CD4-positive, alpha-beta T cell treated with Interleukin-17A for 4 hours (primary cell): ENCODE results near the gene SIRT3.
A peak's percentile ranks its signal among the peaks of the same experiment; 100 is the strongest.

Experiments used
- DNase-seq: peaks from one replicate; pipeline ENCODE4 v3.0.0-alpha.2; 2020; ENCODE audit warnings: mixed read lengths

The SIRT3 gene

DNA sequence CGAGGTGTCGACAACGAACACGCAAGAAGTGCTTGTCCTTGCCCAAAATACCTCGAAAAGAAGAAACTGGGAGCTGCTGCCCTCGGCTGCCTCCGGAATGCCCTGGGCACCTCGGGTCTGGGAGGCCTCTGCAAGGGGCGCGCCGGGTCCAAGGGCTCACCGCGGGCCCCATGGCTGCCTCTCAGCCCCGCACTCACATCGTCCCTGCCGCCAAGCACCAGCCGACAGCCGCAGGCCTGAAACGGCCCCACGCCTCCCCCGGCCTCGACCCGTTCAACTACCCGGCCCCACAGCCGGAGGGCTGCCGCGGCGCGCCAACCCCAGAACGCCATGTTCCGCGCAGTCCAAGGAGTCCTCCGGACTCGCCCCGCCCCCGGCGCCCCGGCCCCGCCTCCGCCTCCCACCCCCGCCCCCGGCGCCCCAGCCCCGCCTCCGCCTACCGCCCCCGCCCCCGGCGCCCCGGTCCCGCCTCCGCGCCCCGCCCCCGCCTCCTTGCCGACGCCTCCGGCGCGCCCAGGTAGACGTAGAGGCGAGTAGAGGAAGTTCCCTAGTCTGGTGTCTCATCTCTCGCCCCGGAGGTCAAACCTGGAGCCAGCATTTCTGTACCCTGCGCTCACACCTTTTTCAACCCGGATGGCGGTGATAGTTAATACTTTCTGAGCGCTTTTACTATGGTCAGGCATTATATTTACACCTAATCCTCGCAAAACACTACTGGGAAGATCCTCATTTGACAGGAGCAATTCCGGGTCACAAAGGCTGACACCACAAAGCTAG is at the start of gene SIRT3:
Gene SIRT3 (minus strand): TSS at position 346 of the 777 bp plus-strand sequence. CDS start 14 bp downstream, at position 332.
- DNase-seq, result peak; percentile 88

DNA sequence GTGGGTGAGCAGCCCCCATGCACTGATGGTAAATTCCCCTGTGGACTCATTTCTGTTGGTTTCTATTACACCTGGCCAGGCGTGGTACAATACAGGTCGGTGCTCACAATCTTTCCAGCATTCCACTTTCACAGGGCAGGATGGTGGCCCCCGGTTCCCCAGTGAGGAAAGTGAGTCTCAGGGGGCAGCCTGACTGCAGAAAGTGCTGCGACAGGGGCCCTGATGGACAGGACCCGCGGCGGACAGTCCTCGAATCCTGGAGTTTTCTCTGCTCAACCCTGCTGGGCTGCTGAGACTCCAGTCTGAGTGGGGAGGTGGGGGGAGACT is 49.7 kb upstream of the SIRT3 start:
- no peak for DNase-seq

DNA sequence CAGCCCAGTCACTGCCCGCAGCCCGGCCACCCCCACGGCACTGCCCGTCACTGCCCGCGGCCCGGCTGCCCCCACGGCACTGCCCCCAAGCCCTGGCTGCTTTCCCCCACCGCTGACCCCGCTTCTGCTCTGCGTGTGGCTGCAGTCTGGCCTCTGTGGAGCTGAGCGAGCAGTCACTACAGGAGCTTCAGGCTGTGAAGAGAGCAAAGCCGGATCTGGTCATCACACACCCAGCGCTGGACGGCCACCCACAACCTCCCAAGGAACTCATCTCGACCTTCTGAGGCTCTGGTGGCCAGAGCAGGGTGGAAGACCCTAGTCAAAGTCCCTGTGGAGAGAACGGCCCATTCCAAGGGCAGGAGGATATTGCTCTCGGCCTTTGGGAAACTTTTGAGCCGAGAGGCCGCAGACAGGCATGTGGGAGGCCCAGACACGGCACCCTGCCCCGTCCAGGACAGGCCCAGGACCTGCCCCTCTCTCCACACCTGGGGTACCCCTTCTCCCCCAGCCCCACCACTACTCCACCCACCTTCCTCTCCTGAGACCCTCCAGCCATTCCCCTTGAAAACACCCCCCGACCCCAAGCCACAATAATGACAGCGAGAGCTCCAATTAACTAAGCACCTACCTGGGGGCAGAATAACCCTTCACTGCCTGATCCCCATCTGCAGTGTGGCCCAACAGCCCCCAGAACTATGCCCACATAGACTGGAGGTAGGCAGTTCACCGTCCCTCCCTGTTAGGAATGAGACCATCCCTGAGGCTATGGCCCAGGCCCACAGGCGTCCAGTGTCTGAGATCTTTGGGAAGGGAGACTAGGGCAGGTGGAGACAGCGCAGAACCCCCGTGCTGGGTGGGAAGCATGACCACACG is 49.1 kb upstream of the SIRT3 start:
- no peak for DNase-seq

DNA sequence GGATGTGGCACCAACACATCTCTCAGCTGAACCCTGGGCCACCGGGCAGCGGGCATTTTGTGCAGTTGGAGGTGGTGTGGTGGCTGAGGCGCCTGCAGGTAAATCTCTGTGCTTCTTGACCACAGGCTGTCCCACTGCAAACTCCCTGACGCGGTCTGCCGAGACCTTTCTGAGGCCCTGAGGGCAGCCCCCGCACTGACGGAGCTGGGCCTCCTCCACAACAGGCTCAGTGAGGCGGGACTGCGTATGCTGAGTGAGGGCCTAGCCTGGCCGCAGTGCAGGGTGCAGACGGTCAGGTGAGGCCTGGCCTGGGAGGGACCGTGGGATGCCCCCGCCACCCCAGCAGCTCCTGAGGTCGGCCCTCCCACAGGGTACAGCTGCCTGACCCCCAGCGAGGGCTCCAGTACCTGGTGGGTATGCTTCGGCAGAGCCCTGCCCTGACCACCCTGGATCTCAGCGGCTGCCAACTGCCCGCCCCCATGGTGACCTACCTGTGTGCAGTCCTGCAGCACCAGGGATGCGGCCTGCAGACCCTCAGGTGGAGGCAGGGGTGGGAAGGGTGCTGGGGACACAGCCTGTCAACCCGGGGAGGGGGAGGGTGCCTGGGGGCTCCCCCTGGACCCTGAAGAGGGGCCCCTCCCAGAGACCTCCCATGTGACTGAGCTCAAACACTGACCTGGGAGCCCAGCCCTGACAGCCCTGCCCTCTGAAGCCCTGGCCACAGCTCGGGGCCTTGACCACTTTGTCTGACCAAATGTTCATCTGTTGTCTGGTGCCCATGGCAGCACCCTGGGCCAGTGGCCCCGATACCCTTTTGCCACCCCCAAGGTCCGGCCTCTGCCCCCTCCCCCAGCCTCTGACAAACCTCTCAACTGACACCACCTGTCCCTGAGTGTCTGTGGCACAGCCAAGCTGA is 48.2 kb upstream of the SIRT3 start:
- no peak for DNase-seq

DNA sequence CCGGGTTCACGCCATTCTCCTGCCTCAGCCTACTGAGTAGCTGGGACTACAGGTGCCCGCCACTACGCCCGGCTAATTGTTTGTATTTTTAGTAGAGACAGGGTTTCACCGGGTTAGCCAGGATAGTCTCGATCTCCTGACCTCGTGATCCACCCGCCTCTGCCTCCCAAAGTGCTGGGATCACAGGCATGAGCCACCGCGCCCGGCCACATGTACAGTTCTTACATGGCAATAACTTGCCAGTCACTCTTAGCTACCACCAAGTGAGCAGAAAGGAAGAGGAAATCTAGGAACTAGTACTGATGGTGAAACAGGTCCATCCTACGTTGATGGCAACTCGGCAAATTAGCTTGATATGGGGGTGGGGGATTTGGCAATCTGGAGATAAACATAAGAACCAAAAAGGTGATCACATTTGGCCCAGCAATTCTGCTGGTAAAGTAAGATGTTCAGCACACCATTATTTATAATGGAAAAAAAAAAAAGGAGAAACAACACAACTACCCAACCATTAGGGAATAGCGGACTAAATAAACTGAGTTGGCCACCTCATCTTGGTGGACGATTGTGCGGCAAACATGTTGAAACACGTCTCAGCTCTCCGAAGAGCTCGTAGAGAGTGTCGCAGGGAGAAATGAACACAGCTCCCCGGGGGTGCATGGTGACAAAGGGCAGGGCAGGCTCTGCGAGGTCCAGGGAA is 47.4 kb upstream of the SIRT3 start:
- no peak for DNase-seq

DNA sequence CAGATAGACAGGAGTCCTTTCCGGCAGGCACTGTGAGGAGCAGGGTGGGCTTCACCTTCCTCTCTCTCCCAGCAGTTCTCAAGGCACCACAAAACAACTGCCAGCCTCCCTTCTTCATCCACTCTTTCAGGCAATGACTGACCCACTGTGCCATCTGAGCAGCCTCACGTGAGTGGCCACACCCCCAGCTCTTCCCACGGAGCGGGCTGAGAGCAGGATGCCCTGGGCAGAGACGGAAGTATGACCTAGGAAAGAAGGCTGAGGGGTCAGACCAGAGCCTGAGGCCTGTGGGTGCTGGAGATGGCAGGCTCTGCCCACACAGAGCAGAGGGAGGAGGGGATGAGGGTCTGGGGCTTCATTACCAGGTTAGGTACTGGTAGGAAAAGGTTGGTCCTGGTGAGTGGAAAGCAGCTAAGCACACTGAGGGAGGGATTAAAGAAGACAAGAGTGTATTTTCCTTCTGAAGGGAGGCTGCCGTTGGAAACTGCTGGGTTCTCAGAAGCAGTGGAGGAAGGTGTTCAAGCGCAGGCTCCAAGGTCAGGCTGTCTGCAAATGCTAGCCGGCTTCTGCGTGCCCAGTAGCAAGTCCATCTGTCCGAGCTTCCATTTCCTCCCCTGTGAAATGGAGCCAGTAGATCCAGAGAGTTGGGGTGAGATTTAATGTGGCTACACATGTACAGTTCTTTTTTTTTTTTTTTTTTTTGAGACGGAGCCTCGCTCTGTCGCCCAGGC is 46.7 kb upstream of the SIRT3 start:
- no peak for DNase-seq

DNA sequence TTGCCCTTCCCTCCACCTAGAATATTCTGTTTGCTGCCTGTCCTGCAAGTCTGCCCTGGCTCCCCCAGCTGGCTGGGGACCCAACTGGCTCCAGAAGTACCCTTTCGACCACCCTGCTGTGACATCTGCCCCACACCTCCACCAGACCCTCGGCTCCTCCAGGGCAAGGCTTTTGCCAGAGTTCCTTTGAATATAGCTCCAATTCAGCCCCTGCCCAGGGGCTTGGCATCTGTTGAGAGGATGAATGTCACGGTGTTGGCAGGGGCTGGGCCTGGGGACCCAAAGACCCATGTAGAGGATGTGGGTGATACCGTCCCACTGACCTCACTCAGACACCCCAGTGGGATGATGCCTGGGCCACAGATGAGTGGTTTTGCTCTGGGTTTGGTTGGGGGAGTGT is 46.0 kb upstream of the SIRT3 start:
- no peak for DNase-seq

DNA sequence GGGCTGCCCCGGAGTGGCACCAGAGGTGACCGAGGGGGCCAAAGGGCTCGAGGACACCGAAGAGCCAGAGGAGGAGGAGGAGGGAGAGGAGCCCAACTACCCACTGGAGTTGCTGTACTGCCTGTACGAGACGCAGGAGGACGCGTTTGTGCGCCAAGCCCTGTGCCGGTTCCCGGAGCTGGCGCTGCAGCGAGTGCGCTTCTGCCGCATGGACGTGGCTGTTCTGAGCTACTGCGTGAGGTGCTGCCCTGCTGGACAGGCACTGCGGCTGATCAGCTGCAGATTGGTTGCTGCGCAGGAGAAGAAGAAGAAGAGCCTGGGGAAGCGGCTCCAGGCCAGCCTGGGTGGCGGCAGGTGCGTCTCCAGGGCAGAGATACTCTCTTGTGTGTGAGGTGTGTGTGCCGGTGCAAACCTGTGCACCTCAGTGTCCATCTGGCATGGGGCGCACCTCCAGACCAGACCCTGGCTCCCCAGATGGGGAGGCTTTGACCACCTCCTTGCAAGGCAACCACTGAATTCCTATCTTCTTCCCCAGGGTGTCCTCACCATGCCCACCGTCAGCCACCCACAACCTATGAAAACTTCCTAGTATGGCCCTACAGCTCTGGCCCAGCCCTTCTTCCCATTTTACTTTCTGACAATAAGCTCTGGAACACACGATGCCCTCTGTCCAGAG is 45.5 kb upstream of the SIRT3 start:
- DNase-seq, result no peak

DNA sequence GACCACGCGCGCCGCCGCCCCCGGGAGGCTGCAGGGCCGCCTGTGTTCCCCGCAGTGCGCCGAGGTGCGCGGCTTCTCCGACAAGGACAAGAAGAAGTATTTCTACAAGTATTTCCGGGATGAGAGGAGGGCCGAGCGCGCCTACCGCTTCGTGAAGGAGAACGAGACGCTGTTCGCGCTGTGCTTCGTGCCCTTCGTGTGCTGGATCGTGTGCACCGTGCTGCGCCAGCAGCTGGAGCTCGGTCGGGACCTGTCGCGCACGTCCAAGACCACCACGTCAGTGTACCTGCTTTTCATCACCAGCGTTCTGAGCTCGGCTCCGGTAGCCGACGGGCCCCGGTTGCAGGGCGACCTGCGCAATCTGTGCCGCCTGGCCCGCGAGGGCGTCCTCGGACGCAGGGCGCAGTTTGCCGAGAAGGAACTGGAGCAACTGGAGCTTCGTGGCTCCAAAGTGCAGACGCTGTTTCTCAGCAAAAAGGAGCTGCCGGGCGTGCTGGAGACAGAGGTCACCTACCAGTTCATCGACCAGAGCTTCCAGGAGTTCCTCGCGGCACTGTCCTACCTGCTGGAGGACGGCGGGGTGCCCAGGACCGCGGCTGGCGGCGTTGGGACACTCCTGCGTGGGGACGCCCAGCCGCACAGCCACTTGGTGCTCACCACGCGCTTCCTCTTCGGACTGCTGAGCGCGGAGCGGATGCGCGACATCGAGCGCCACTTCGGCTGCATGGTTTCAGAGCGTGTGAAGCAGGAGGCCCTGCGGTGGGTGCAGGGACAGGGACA is 44.8 kb upstream of the SIRT3 start:
- DNase-seq, result peak; percentile 60

DNA sequence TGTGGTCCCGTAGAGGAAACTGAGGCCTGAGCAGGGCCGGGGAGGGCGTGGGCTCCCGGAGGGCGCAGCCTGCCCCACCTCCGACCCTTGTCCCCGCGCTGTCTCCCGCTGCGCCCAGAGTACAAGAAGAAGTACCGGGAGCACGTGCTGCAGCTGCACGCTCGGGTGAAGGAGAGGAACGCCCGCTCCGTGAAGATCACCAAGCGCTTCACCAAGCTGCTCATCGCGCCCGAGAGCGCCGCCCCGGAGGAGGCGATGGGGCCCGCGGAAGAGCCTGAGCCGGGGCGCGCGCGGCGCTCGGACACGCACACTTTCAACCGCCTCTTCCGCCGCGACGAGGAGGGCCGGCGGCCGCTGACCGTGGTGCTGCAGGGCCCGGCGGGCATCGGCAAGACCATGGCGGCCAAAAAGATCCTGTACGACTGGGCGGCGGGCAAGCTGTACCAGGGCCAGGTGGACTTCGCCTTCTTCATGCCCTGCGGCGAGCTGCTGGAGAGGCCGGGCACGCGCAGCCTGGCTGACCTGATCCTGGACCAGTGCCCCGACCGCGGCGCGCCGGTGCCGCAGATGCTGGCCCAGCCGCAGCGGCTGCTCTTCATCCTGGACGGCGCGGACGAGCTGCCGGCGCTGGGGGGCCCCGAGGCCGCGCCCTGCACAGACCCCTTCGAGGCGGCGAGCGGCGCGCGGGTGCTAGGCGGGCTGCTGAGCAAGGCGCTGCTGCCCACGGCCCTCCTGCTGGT is 44.0 kb upstream of the SIRT3 start:
- DNase-seq, result peak; percentile 68

DNA sequence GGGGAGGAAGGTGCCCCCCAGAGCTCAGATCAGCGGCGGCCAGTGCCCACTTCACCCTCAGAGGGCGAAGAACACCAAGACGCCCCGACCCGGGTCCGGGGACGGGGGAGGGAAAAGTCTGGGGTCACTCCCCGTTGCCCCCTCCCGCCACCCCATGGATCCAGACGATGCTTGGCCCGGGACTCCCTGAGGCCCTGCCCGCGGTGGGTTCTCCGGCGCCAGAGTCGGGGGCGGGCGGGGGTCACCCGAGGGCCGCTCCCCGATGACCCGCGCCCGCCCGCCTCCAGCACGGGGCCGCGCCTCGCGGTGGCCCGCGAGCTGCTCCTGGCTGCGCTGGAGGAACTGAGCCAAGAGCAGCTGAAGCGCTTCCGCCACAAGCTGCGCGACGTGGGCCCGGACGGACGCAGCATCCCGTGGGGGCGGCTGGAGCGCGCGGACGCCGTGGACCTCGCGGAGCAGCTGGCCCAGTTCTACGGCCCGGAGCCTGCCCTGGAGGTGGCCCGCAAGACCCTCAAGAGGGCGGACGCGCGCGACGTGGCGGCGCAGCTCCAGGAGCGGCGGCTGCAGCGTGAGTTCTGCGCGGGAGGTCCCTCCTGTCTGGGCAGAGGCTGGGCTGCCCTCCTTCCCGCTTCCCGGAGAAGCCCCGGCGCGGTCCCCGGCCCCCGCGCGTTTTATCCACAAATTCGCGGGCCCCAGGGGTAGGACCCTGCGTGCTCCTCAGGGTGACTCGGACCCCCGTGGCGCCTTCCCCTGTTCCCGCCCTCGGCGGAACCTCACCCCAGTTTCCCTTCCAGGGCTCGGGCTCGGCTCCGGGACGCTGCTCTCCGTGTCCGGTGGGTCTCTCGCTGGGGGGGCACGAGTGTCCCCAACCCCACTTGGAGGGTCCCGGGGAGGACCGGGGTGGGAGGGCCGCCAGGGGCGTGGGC is 43.2 kb upstream of the SIRT3 start:
- peak; percentile 51 for DNase-seq

DNA sequence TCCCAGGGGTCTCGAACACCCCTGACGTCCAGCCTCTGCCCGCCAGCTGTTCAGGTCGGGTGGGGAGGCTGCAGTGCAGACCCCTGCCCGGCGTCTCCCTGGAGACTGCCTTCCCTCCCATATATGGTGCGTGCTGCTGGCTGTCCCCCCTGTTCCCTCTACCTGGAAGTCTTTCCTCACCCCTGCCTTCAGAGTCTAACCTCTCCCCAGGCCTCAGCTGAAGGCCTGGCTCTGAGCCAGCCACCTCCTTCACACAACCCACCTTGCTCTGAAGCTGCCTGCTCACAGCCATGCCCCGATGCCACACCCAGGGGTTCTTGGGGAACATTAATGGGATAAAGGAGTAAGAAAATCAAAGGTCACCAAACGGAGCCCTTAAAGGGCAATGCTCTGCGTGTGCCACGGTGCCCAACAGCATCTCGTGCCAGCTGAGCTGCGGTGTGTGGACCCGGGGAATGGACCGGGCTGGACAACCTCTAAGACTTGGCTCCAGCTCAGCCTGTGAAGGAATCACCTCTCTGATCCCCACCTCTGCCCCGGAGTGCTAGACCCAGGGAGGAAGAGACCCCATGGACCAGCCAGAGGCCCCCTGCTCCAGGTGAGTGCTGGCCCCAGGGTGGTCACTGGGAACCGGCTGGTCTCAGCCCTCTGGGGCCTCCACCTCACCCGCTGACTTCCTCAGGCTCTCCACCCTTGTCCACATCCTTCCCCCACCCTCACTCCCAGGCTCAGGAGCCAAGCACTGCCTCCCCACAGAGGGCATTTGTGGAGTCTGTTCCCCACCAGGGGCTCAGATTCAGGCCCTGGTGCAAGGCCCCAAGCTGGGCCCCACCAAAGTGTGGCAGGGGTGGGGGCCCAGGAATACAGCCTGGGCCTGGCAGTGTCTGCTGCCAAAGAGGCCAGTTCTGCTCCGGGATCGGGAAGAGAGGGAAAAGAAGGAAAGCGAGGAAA is 42.1 kb upstream of the SIRT3 start, which contains the start of gene NLRP6:
Gene NLRP6 (plus strand): TSS at position 407 of the 951 bp plus-strand sequence. CDS start 163 bp downstream, at position 570.
- DNase-seq, result no peak

DNA sequence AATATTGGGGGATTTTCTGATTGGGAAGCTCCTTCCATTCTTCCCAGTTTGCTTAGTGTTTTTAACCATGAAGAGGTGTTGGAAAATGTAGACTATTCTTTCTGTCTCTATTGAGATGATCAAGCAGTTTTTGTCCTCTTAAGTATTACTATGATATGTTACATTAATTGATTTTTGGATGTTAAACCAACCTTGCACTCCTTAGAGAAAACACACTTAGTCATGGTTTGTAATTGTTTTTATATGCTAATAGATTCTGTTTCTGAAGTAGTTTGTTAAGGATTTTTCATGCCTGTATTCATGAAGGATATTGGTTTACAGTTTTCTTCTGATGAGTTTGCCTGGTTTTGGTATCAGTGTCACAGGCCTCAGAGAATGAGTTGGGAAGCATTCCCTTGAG is 40.1 kb upstream of the SIRT3 start:
- DNase-seq, result no peak

DNA sequence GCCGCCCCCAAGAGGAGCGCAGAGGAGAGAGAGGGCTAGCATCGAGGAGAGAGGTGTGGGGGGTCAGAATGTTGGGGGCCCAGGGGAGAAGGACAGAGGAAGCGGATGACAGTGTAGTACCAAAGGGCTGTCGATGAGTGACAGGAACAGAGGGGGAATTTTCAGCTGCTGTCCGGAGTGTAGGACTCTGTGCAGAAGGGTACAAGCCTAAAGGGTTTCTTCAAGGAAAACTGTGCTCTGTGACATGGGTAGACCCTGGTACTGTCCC is 36.7 kb upstream of the SIRT3 start:
- no peak for DNase-seq

DNA sequence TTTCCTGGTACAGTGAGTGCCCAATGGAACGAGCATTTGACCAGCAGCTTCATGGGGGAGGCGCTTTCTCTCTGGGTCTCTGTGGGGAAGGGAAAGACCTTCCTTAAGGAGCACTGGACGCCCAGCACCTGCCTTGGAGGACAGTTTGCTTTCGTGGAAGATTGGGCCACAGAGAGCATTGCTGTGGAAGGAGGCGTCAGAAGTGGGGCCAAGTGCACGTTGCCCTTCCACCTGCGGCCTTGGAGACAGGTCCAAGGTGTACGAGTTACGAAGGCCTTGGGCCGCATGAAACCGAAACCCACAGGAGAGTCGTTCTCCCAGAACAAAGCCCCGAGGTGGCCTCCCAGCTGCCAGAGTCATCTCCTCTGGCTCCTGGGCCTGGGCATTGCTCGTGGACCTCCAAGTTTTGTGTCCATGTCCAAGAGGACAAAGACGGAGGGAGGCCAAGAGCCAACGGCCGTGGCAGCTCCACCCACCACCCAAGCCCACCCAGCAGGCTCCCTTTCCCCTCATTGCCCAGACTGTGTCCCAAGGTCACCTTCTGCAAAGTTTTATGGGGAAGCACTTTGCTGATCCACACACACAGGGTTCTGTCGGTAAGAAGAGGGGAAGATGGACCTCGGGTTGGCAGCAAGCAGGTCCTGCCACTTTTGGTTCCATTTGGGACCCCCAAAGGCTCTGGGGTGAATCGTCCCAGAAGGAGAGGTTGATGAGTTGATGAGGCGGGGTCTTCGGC is 36.2 kb upstream of the SIRT3 start:
- no peak for DNase-seq

DNA sequence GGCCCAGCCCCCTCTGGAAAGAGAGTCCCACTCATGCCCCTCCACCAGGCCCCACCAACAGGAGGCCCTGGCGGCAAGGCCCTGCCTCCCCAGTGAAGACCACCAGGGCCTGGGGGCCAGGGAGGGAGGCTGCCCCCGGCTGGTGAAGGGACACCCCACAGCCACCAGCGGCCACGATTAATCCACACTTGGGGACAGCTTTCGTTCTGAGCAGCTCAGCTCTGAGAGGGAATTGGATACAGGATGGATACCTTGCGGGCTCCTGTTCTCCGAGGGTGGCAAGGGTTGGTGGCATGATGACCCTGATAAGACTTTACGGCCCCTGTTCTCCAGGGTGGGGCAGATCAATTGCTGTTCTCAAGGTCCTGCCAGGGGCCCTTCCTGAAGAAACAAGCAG is 35.2 kb upstream of the SIRT3 start:
- no peak for DNase-seq
